ENCODE results near the gene CDK1.
"Not testable (repeated sequence)": the region's sequence is repeated elsewhere in the genome, so short reads cannot be mapped to it uniquely, and the experiment has no call there.

Gene CDK1

GRCh38 chr10:60817398-60817805, 39.1 kb downstream of the CDK1 start:
- no peak for DNase-seq

- DNase-seq, result no peak
These were observed 40.0 kb downstream of the CDK1 start for GRCh38 chr10:60818134-60818770.

- no peak for DNase-seq
These were observed 41.0 kb downstream of the CDK1 start for GRCh38 chr10:60819271-60819670.

- DNase-seq, result no peak
These were observed 41.9 kb downstream of the CDK1 start for GRCh38 chr10:60820093-60820754.

GRCh38 chr10:60821656-60822055, 43.4 kb downstream of the CDK1 start:
- no peak for DNase-seq

GRCh38 chr10:60822809-60823208, 44.5 kb downstream of the CDK1 start:
- DNase-seq, result no peak

GRCh38 chr10:60823324-60823723, 45.0 kb downstream of the CDK1 start:
- DNase-seq, result no peak

GRCh38 chr10:60825520-60825919, 47.2 kb downstream of the CDK1 start:
- DNase-seq, result no peak

- no peak for DNase-seq
These were observed 49.7 kb downstream of the CDK1 start for GRCh38 chr10:60827791-60828488.

- peak; percentile 3 for DNase-seq
These were observed 50.2 kb downstream of the CDK1 start for GRCh38 chr10:60828489-60828852.

GRCh38 chr10:60832136-60832535, 53.9 kb downstream of the CDK1 start:
- not testable (repeated sequence) for DNase-seq

GRCh38 chr10:60834401-60834800, 56.1 kb downstream of the CDK1 start:
- DNase-seq, result no peak

- DNase-seq, result no peak
These were observed 56.8 kb downstream of the CDK1 start for GRCh38 chr10:60835049-60835448.

- DNase-seq, result not testable (repeated sequence)
These were observed 62.9 kb downstream of the CDK1 start for GRCh38 chr10:60841227-60841626.

GRCh38 chr10:60842694-60843093, 64.4 kb downstream of the CDK1 start:
- DNase-seq, result no peak
